Fibroblast of the aortic adventitia (primary cell): Measurements from ENCODE around the gene GRIN3A. TPM values are rescaled to one million over a fixed set of nuclear protein-coding genes. Genes with fewer than 3 reads are reported as not detected.

ENCODE experiments used
- DNase-seq: peaks from one replicate; pipeline ENCODE4 v3.0.0-alpha.2; 2010; ENCODE audit warnings: low read depth
- H3K4me3 ChIP-seq: 2 replicates; pipeline ENCODE4 v1.5.1; 2011; ENCODE audit warnings: low read depth, mild to moderate bottlenecking, control low read depth, low read length, moderate library complexity
- CTCF ChIP-seq: IDR thresholded peaks from 2 replicates; pipeline ENCODE4 v1.5.1; 2011; ENCODE audit warnings: mild to moderate bottlenecking, low read length, control low read depth, inconsistent platforms; ENCODE audit not compliant: insufficient read depth
- total RNA-seq: library from RNA; depleted of rRNA; stranded (reverse); fragments of >200 nt; gene quantifications from 2 replicates; pipeline ENCODE4 v1.2.3, GENCODE V29; 2012; ENCODE audit warnings: low replicate concordance

Gene GRIN3A
- total RNA-seq, 1 donor: 0.09 TPM

GRCh38 chr9:101524371-101524770 is 214.1 kb downstream of the GRIN3A start:
- H3K4me3 ChIP-seq: no peak overlapping the region
- no peak for DNase-seq
- no peak for TF ChIP-seq CTCF

Other genes with a start within 250 kb of the GRIN3A start
- gene RNF20, start 204.8 kb downstream of the GRIN3A start, total RNA-seq: 37.7 and 59.9 TPM in 2 replicates
- gene PPP3R2, start 143.7 kb downstream of the GRIN3A start, total RNA-seq: not detected in 2 replicates